B cell (primary cell): Measurements from ENCODE around the gene GALNT6. TPM values are rescaled to one million over a fixed set of nuclear protein-coding genes. Genes with fewer than 3 reads are reported as not detected.

ENCODE experiments used
- ATAC-seq: fragments of 200-7000 bp; cut with Tn5 transposase; one replicate; pipeline ENCODE4 v1.10.0; 2021; ENCODE audit warnings: low read depth, mild to moderate bottlenecking, moderate number of reproducible peaks, moderate library complexity
- CTCF ChIA-PET: fragments of 350-600 bp; sonication (Branson Sonifier 250); formaldehyde crosslinking; loops from one replicate; lab custom pipeline; 2021; ENCODE audit warnings: antibody characterized with exemption, inconsistent platforms; lab: Charles Lee
- POLR2A ChIA-PET: fragments of 350-600 bp; sonication (Branson Sonifier 250); formaldehyde crosslinking; loops from one replicate; lab custom pipeline; 2021; ENCODE audit warnings: antibody characterized with exemption; lab: Charles Lee
- DNase-seq: peaks from one replicate; pipeline ENCODE4 v3.0.0; 2013
- H2AFZ ChIP-seq: 2 replicates; pipeline ENCODE4 v1.6.1; 2012; ENCODE audit warnings: mild to moderate bottlenecking, low read depth, low read length; ENCODE audit not compliant: insufficient read depth, poor library complexity, severe bottlenecking
- H3K27ac ChIP-seq, 2 donors: 1 replicate in 1 of 2; 2 replicates in 1 of 2; pipeline ENCODE4 v1.5.1; 2012 to 2013; ENCODE audit warnings: low read length in 2 of 2, mild to moderate bottlenecking in 2 of 2, moderate library complexity in 1 of 2
- H3K27me3 ChIP-seq, 4 experiments: fragments of 200-600 bp in 1 of 4; sonication (generic) in 1 of 4; replicated peaks in 1 of 4; 1 replicate in 2 of 4; 2 replicates in 2 of 4; pipeline versions ENCODE4 v1.6.1 to v1.7.0; 2013 to 2016; ENCODE audit warnings: low read length in 3 of 4, mild to moderate bottlenecking in 2 of 4, mixed read lengths in 1 of 4, moderate library complexity in 1 of 4; ENCODE audit not compliant: insufficient read depth in 4 of 4, control insufficient read depth in 3 of 4; ENCODE audit errors: control extremely low read depth in 1 of 4
- H3K36me3 ChIP-seq, 2 experiments: replicated peaks in 1 of 2; 1 replicate in 1 of 2; 2 replicates in 1 of 2; pipeline versions ENCODE4 v1.6.1 to v1.7.1; 2013; ENCODE audit warnings: low read length in 1 of 2; ENCODE audit not compliant: insufficient read depth in 2 of 2, control insufficient read depth in 1 of 2; ENCODE audit errors: control extremely low read depth in 1 of 2, extremely low read depth in 1 of 2
- H3K4me1 ChIP-seq, 2 donors: fragments of 200-600 bp in 1 of 2; sonication (generic) in 1 of 2; 1 replicate in 1 of 2; 2 replicates in 1 of 2; pipeline versions ENCODE4 v1.5.1 to v1.6.1; 2013 to 2017; ENCODE audit warnings: low read length in 2 of 2; ENCODE audit not compliant: control insufficient read depth in 2 of 2, insufficient read depth in 2 of 2
- H3K4me2 ChIP-seq: replicated peaks from 2 replicates; pipeline ENCODE3; 2012; ENCODE audit warnings: mild to moderate bottlenecking, low read depth, low read length; ENCODE audit not compliant: poor library complexity, severe bottlenecking
- H3K4me3 ChIP-seq, 5 experiments: fragments of 200-600 bp in 1 of 5; sonication (generic) in 1 of 5; 1 replicate in 3 of 5; 2 replicates in 2 of 5; pipeline versions ENCODE4 v1.5.1 to v1.7.0; 2011 to 2016; ENCODE audit warnings: low read length in 4 of 5, mild to moderate bottlenecking in 4 of 5, low read depth in 2 of 5, control low read depth in 1 of 5, moderate library complexity in 1 of 5; ENCODE audit not compliant: insufficient read depth in 1 of 5; ENCODE audit errors: control extremely low read depth in 1 of 5, extremely low read depth in 1 of 5
- H3K79me2 ChIP-seq: fragments of 200-600 bp; sonication (generic); one replicate; pipeline ENCODE4 v1.6.0; 2016; ENCODE audit warnings: low read length; ENCODE audit not compliant: control insufficient read depth, insufficient read depth
- H3K9ac ChIP-seq: fragments of 200-600 bp; sonication (generic); 2 replicates; pipeline ENCODE4 v1.6.1; 2017; ENCODE audit warnings: mild to moderate bottlenecking, low read length, moderate library complexity
- H3K9me3 ChIP-seq, 3 donors: one replicate each; pipeline versions ENCODE4 v1.6.1 to v1.7.1; 2013; ENCODE audit warnings: low read length in 2 of 3; ENCODE audit not compliant: control insufficient read depth in 2 of 3, insufficient read depth in 1 of 3; ENCODE audit errors: control extremely low read depth in 1 of 3
- H4K20me1 ChIP-seq: 2 replicates; pipeline ENCODE4 v1.6.0; 2012; ENCODE audit warnings: mild to moderate bottlenecking, low read length; ENCODE audit not compliant: insufficient read depth, control insufficient read depth, poor library complexity, severe bottlenecking
- H3K27ac Mint-ChIP-seq: one replicate; pipeline ENCODE4 v1.8.0; 2021; ENCODE audit warnings: mixed read lengths
- H3K27me3 Mint-ChIP-seq: one replicate; pipeline ENCODE4 v1.8.0; 2021; ENCODE audit warnings: mixed read lengths
- H3K4me1 Mint-ChIP-seq: one replicate; pipeline ENCODE4 v1.8.0; 2021; ENCODE audit warnings: mixed read lengths
- H3K4me3 Mint-ChIP-seq: one replicate; pipeline ENCODE4 v1.8.0; 2021; ENCODE audit warnings: mixed read lengths
- H3K9me3 Mint-ChIP-seq: one replicate; pipeline ENCODE4 v1.8.0; 2022; ENCODE audit warnings: mixed read lengths; ENCODE audit not compliant: insufficient read depth
- CTCF ChIP-seq: fragments of 200-600 bp; IDR thresholded peaks from one replicate; pipeline ENCODE4 v1.8.0; 2022; ENCODE audit warnings: antibody characterized with exemption, mild to moderate bottlenecking
- EZH2 ChIP-seq: IDR thresholded peaks from 2 replicates; pipeline ENCODE4 v1.6.1; 2012; ENCODE audit warnings: borderline replicate concordance, low read depth, mild to moderate bottlenecking, moderate library complexity, low read length; ENCODE audit not compliant: insufficient read depth, poor library complexity, severe bottlenecking
- WGBS: methylation state at CpG from one replicate; pipeline ENCODE4 v1.1.5; 2013; ENCODE audit warnings: missing lambda C conversion rate; ENCODE audit not compliant: insufficient coverage; 5-methylcytosine and 5-hydroxymethylcytosine counted together
- intact Hi-C: fragments of 100-400 bp; cut with micrococcal nuclease; formaldehyde crosslinking; loops from one replicate; pipeline ENCODE4 v1.10.0; 2022
- polyA plus RNA-seq: library from polyadenylated mRNA; depleted of rRNA; stranded (reverse); fragments of >200 nt; gene quantifications from 2 replicates; pipeline ENCODE4 v1.2.3, GENCODE V29; 2012
- total RNA-seq, 2 donors: library from RNA; stranded (reverse); fragments of 120-200 nt in 1 of 2; gene quantifications; 1 replicate in 1 of 2; 2 replicates in 1 of 2; pipeline versions ENCODE4 v1.2.3 to v1.2.4, GENCODE V29; 2013 to 2022

The GALNT6 gene
- total and polyA plus RNA-seq, 2 donors (not counting 1 experiment from before 2014, with no cell fraction given), result 9.0 to 10.3 TPM

DNA sequence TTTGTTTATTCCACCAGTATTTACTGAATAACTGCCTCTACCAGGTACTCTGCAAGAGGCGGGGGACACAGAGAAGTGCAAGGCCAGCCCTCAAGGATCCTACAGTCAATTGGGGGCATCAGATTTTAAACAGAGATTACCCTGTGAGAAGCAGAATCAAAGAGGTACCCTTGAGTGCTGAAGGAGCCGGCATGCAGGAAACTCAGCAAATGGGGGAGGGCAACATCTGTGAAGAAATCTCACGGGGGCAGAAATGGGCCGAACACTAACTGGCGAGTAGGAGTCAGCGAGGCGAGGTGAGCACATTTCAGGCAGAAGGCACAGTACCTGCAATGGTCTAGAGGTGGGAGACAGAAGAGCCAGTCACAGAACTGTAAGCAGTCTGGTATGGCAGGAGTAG lies 9.0 kb downstream of the GALNT6 start:
- 17% methylated on average over 6 of the region's 7 CpGs for WGBS

More for the DNA sequence above, 9.0 kb downstream of the GALNT6 start:
- no peaks in the 10 kb centered on the region for H3K9me3 Mint-ChIP-seq
- intact Hi-C loops, result no loop called here
- ATAC-seq (no peak), DNase-seq (no peak)
- ChIA-PET CTCF (no interaction called here), POLR2A (no interaction called here)
- Histone ChIP-seq H3K9me3 (no peaks in the 10 kb centered on the region), H3K4me2 (peak overlapping the region; percentile 5), H2AFZ (no peak overlapping the region), H3K4me3 (no peak overlapping the region), H3K27me3 (no peaks in the 10 kb centered on the region), H3K4me1 (peaks cover 35 to 38% of the 10 kb centered on the region in 2 donors), H3K27ac (no peak overlapping the region), H3K36me3 (peaks cover 0 to 35% of the 10 kb centered on the region in 2 experiments), H4K20me1 (no peaks in the 10 kb centered on the region), H3K79me2 (peaks cover 31% of the 10 kb centered on the region), H3K9ac (no peak overlapping the region)
- no peak overlapping the region for H3K27ac Mint-ChIP-seq
- H3K4me1 Mint-ChIP-seq, result peaks cover 33% of the 10 kb centered on the region
- H3K4me3 Mint-ChIP-seq, result no peak overlapping the region
- H3K27me3 Mint-ChIP-seq, result no peaks in the 10 kb centered on the region
- TF ChIP-seq CTCF (no peak), EZH2 (no peak)
